Endothelial cell of umbilical vein (primary cell): ENCODE data around the gene HES3. TPM values are rescaled to one million over a fixed set of nuclear protein-coding genes. Genes with fewer than 3 reads are reported as not detected.

Experiments
- BruUV-seq: library from RNA; stranded (reverse); fragments of 400-500 nt; replicated peaks from 2 replicates; lab custom pipeline; 2021; lab: Mats Ljungman, UMichigan
- CTCF ChIA-PET: fragments of 300-600, 350-600 bp; sonication (Branson Sonifier 250); formaldehyde crosslinking; loops from one replicate; lab custom pipeline; 2021; ENCODE audit warnings: antibody characterized with exemption, inconsistent platforms; lab: Charles Lee
- POLR2A ChIA-PET: fragments of 300-600, 350-600 bp; sonication (Branson Sonifier 250); formaldehyde crosslinking; loops from one replicate; lab custom pipeline; 2021; ENCODE audit warnings: antibody characterized with exemption, inconsistent platforms; lab: Charles Lee
- DNase-seq: peaks from one replicate; pipeline ENCODE4 v3.0.0-alpha.2; 2011; ENCODE audit warnings: low read depth, low spot score
- FAIRE-seq: peaks from 2 replicates; lab custom pipeline; 2011; peaks lifted over from hg19 to GRCh38; lab: Jason Lieb, UNC
- H2AFZ ChIP-seq: 2 replicates; pipeline ENCODE4 v1.6.0; 2012; ENCODE audit warnings: low read depth, low read length, control low read depth, inconsistent platforms
- H3K27ac ChIP-seq: 2 replicates; pipeline ENCODE4 v1.5.1; 2011; ENCODE audit warnings: low read depth, mild to moderate bottlenecking, control low read depth, low read length, moderate library complexity; ENCODE audit not compliant: insufficient read depth
- H3K27me3 ChIP-seq, 2 experiments: 2 replicates each; pipeline versions ENCODE4 v1.6.0 to v1.6.1; 2011; ENCODE audit warnings: low read length in 2 of 2, mixed read lengths in 1 of 2; ENCODE audit not compliant: control insufficient read depth in 2 of 2, insufficient read depth in 2 of 2
- H3K36me3 ChIP-seq, 2 experiments: 2 replicates in 1 of 2; 3 replicates in 1 of 2; pipeline ENCODE4 v1.5.1; 2011; ENCODE audit warnings: low read length in 2 of 2, mild to moderate bottlenecking in 1 of 2, moderate library complexity in 1 of 2; ENCODE audit not compliant: control insufficient read depth in 2 of 2, insufficient read depth in 2 of 2; ENCODE audit errors: extremely low read depth in 1 of 2
- H3K4me1 ChIP-seq: 3 replicates; pipeline ENCODE4 v1.5.1; 2011; ENCODE audit warnings: mild to moderate bottlenecking, low read length; ENCODE audit not compliant: control insufficient read depth, insufficient read depth; ENCODE audit errors: extremely low read depth
- H3K4me2 ChIP-seq: 2 replicates; pipeline ENCODE4 v1.6.1; 2011; ENCODE audit warnings: low read length, control low read depth, mixed read lengths; ENCODE audit not compliant: insufficient read depth
- H3K4me3 ChIP-seq, 3 experiments: fragments of 200-600 bp in 1 of 3; sonication (generic), shearing (Covaris generic) in 1 of 3; replicated peaks in 1 of 3; 2 replicates each; pipeline ENCODE4 v1.5.1; 2011 to 2016; ENCODE audit warnings: control low read depth in 3 of 3, low read length in 3 of 3, mild to moderate bottlenecking in 2 of 3, inconsistent platforms in 1 of 3, low read depth in 1 of 3, moderate library complexity in 1 of 3; ENCODE audit not compliant: insufficient read depth in 1 of 3
- H3K79me2 ChIP-seq: 2 replicates; pipeline ENCODE4 v1.6.0; 2012; ENCODE audit warnings: low read length, inconsistent platforms; ENCODE audit not compliant: control insufficient read depth, insufficient read depth
- H3K9ac ChIP-seq: replicated peaks from 2 replicates; pipeline ENCODE3; 2011; ENCODE audit warnings: low read length, control low read depth; ENCODE audit not compliant: insufficient read depth; ENCODE audit errors: extremely low read depth
- H3K9me1 ChIP-seq: replicated peaks from 3 replicates; pipeline ENCODE4 v1.6.0; 2011; ENCODE audit warnings: mild to moderate bottlenecking, low read length; ENCODE audit not compliant: control insufficient read depth, insufficient read depth; ENCODE audit errors: extremely low read depth
- H3K9me3 ChIP-seq: replicated peaks from 2 replicates; pipeline ENCODE4 v1.5.1; 2012; ENCODE audit warnings: low read length, inconsistent platforms; ENCODE audit not compliant: control insufficient read depth, insufficient read depth
- H4K20me1 ChIP-seq: replicated peaks from 2 replicates; pipeline ENCODE3; 2011; ENCODE audit warnings: mild to moderate bottlenecking, low read length; ENCODE audit not compliant: control insufficient read depth, insufficient read depth; ENCODE audit errors: extremely low read depth
- CTCF ChIP-seq, 2 donors: IDR thresholded peaks; 1 replicate in 1 of 2; 2 replicates in 1 of 2; pipeline ENCODE4 v1.5.1; 2011; ENCODE audit warnings: low read length in 2 of 2, mild to moderate bottlenecking in 2 of 2, moderate library complexity in 2 of 2, control low read depth in 1 of 2, inconsistent platforms in 1 of 2, low read depth in 1 of 2; ENCODE audit not compliant: insufficient read depth in 1 of 2; ENCODE audit errors: extremely low read depth in 1 of 2
- EZH2 ChIP-seq: IDR thresholded peaks from 2 replicates; pipeline ENCODE4 v1.6.1; 2012; ENCODE audit warnings: borderline replicate concordance, low read depth, mild to moderate bottlenecking, moderate library complexity, low read length, inconsistent platforms; ENCODE audit not compliant: severe bottlenecking
- FOS ChIP-seq: IDR thresholded peaks from 2 replicates; pipeline ENCODE4 v1.6.1; 2011; ENCODE audit warnings: mild to moderate bottlenecking, low read length, moderate library complexity, borderline replicate concordance; ENCODE audit not compliant: insufficient read depth
- GATA2 ChIP-seq: IDR thresholded peaks from 2 replicates; pipeline ENCODE4 v1.7.0; 2011; ENCODE audit warnings: low read depth, mild to moderate bottlenecking, moderate library complexity, mixed read lengths, low read length; ENCODE audit not compliant: insufficient read length, insufficient read depth
- JUN ChIP-seq: IDR thresholded peaks from 2 replicates; pipeline ENCODE4 v1.6.1; 2011; ENCODE audit warnings: borderline replicate concordance, low read depth; ENCODE audit not compliant: insufficient read length, insufficient read depth
- MAX ChIP-seq: IDR thresholded peaks from 2 replicates; pipeline ENCODE4 v1.6.1; 2011; ENCODE audit not compliant: insufficient read depth, insufficient read length
- MYC ChIP-seq: IDR thresholded peaks from one replicate; pipeline ENCODE4 v1.6.1; 2011; ENCODE audit warnings: mild to moderate bottlenecking, low read depth, low read length
- POLR2A ChIP-seq: IDR thresholded peaks from 2 replicates; pipeline ENCODE4 v1.6.1; 2012; ENCODE audit warnings: low read depth, mild to moderate bottlenecking, control low read depth, low read length
- POLR2AphosphoS5 ChIP-seq: IDR thresholded peaks from 2 replicates; pipeline ENCODE4 v1.6.1; 2012; ENCODE audit warnings: low read depth, mild to moderate bottlenecking, control low read depth, low read length, moderate library complexity; ENCODE audit not compliant: insufficient read depth
- dilution Hi-C: fragments of 300-500 bp; cut with MboI; formaldehyde crosslinking; loops from one replicate; pipeline ENCODE4 v1.15.0; 2019; ENCODE audit warnings: low sequenced_read_pairs; ENCODE audit not compliant: extremely low pct_ligation_motif_present
- intact Hi-C: fragments of 100-400 bp; cut with micrococcal nuclease; formaldehyde crosslinking; loops from one replicate; pipeline ENCODE4 v1.10.0; 2022
- polyA plus RNA-seq, 4 experiments: library from polyadenylated mRNA; depleted of rRNA in 3 of 4; stranded (reverse) in 3 of 4; unstranded in 1 of 4; fragments of >200 nt; gene quantifications; 2 replicates each; pipeline versions ENCODE4 v1.2.1 to v1.2.3, GENCODE V29; 2011 to 2012; ENCODE audit warnings: missing spikeins in 1 of 4
- total RNA-seq: library from RNA; stranded (reverse); gene quantifications from 2 replicates; pipeline ENCODE4 v1.2.3, GENCODE V29; 2021

The HES3 gene
- total and polyA plus RNA-seq, 2 donors (not counting 3 experiments of a cell fraction or from before 2014, with no cell fraction given): not detected

- peak overlapping the region; percentile 92 for H2AFZ ChIP-seq
- TF ChIP-seq CTCF (IDR thresholded peaks at IDR 0.05; ENCODE audit: extremely low read depth in 1 of 2, insufficient read depth in 1 of 2, low read depth in 1 of 2, low read length in 2 of 2): no peak
- no peak for TF ChIP-seq EZH2
- no peak for TF ChIP-seq MAX
- no peak for TF ChIP-seq GATA2
- TF ChIP-seq MYC: no peak
- no peak for TF ChIP-seq POLR2AphosphoS5
- no peak for TF ChIP-seq FOS
- TF ChIP-seq POLR2A: no peak
- no peak for TF ChIP-seq JUN
- no TSS peak for BruUV-seq
- dilution Hi-C loops (no loop called here), intact Hi-C loops (no loop called here)
- H3K27ac ChIP-seq: peak overlapping the region; percentile 66
- peak overlapping the region in 2 of 3 experiments; percentile 8 to 47 for H3K4me3 ChIP-seq
- no peaks in the 10 kb centered on the region for H3K27me3 ChIP-seq
- H3K9me3 ChIP-seq: no peaks in the 10 kb centered on the region
- H3K79me2 ChIP-seq: peaks cover 38% of the 10 kb centered on the region
- DNase-seq (no peak), FAIRE-seq (no peak)
- POLR2A ChIA-PET: interaction anchor here (0.6 kb wide), 1 partner anchor 575 kb away, joined by 9 read pairs; no protein-coding TSS in a partner anchor
- H3K4me2 ChIP-seq: peak overlapping the region; percentile 51
- H3K9ac ChIP-seq: peak overlapping the region; percentile 59
- peaks cover 3 to 6% of the 10 kb centered on the region in 2 experiments for H3K36me3 ChIP-seq
- no peaks in the 10 kb centered on the region for H4K20me1 ChIP-seq
- CTCF ChIA-PET: interaction anchor here (1.2 to 2.0 kb wide), 5 partner anchors 15 to 91 kb away, joined by 3 to 6 read pairs (median 5); partner anchors contain the start of gene ICMT
- peaks cover 22% of the 10 kb centered on the region for H3K4me1 ChIP-seq
- no peaks in the 10 kb centered on the region for H3K9me1 ChIP-seq
Observed at GRCh38 chr1:6200188-6200809, 43.7 kb upstream of the HES3 start.
